NCI-H1930 (cell line): ENCODE data around the gene TRIM72.
"Not testable (repeated sequence)": the region's sequence is repeated elsewhere in the genome, so short reads cannot be mapped to it uniquely, and the experiment has no call there.

Experiments
- DNase-seq, 2 experiments: peaks; one replicate each; lab custom pipeline; 2025; lab: John Stamatoyannopoulos, UW

Gene TRIM72

DNA sequence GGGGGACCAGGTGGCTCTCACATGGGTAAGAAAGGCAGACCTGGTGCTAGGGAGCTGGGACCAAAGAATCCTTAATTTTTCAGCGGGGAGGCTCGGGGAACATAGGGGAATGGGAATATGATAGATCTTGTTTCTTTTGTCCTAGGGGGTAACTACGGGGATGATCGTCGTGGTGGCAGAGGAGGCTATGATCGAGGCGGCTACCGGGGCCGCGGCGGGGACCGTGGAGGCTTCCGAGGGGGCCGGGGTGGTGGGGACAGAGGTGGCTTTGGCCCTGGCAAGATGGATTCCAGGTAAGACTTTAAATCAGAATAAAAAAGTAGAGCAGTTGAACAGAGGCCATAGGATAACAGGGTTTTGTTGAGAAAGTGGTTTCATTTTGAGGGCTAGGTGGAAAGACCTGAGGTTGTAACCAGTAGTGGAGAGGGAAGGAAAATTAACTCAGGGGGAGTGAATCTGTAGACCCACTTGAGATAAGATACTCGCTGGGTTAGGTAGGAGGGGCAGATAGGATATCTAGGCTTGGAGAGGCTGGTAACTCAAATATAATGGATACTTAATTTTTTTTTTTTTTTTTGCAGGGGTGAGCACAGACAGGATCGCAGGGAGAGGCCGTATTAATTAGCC is 23.0 kb upstream of the TRIM72 start:
- DNase-seq: no peak

GRCh38 chr16:31191697-31192428 is 22.1 kb upstream of the TRIM72 start:
- no peak for DNase-seq

GRCh38 chr16:31192856-31193642 is 20.9 kb upstream of the TRIM72 start:
- no peak for DNase-seq

DNA sequence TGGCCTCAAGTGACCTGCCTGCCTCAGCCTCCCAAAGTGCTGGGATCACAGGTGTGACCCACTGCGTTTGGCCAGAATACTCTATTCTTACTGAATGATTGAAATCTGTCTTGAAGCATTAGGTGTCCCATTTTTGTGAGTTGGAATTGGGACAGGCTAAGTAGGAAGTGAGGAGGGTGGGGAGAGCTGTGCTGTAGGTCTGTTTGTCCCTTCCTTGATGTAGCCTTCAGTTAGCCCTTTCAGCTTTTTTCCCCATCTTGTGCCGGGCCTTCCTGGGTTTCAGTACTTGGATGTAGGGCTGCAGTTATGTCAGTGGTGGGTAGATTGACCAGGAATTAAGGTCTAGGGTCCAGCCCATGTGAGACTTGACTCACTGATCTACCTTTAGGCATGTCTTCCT is 20.0 kb upstream of the TRIM72 start:
- DNase-seq: no peak

DNA sequence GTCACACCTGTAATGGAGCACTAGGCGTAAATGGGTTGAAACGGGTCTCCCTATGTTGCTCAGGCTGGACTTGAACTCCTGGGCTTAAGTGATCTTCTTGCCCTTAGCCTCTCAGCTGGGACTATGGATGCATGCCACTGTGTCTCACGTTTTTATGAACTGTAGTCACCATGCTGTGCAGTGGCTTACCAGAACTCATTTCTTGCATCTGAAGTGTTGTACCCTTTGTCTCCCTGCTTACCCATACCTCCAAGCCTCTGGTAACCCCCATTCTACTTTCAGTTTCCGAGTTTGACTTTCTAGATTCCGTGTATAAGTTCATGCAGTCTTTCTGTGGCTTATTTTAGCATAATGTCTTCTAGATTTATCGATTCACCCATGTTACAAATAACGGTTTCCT is 19.0 kb upstream of the TRIM72 start:
- no peak for DNase-seq

- DNase-seq: not testable (repeated sequence)
Observed at GRCh38 chr16:31195861-31196260, 18.1 kb upstream of the TRIM72 start.

DNA sequence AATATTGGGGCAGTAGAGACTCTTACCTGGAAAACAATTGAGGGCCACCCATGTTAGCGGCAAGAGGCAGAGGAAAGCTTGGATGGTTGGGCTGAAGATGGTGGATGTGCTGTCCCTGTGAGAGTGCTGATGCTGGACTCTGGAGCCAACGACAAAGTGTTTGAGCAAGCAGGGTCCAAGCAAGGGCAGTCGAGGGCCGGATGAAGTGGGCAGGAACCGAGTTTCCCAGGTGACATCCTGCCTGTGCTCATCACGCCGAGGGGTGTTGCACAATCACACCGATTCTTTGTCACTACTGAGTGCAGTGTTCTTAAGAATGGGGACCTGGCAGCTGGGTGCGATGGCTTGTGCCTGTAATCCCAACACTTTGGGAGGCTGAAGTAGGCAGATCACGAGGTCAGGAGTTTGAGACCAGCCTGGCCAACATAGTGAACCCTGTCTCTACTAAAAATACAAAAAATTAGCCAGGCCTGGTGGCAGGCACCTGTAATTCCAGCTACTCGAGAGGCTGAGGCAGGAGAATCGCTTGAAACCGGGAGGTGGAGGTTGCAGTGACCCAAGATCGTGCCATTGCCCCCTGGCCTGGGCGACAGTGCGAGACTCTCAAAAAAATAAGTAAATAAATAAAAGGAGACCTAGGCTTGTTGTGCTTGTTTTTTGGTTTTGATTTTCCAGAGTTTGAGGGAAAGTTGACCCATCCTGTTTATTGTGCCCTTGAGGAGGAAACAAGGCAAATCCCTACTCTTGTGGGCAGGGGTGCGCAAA is 17.4 kb upstream of the TRIM72 start:
- no peak for DNase-seq

GRCh38 chr16:31198207-31198882 is 15.6 kb upstream of the TRIM72 start:
- DNase-seq: no peak

GRCh38 chr16:31199430-31200041 is 14.4 kb upstream of the TRIM72 start:
- DNase-seq: no peak

GRCh38 chr16:31200111-31200510 is 13.8 kb upstream of the TRIM72 start:
- not testable (repeated sequence) for DNase-seq

GRCh38 chr16:31200821-31201568 is 12.9 kb upstream of the TRIM72 start:
- no peak for DNase-seq

DNA sequence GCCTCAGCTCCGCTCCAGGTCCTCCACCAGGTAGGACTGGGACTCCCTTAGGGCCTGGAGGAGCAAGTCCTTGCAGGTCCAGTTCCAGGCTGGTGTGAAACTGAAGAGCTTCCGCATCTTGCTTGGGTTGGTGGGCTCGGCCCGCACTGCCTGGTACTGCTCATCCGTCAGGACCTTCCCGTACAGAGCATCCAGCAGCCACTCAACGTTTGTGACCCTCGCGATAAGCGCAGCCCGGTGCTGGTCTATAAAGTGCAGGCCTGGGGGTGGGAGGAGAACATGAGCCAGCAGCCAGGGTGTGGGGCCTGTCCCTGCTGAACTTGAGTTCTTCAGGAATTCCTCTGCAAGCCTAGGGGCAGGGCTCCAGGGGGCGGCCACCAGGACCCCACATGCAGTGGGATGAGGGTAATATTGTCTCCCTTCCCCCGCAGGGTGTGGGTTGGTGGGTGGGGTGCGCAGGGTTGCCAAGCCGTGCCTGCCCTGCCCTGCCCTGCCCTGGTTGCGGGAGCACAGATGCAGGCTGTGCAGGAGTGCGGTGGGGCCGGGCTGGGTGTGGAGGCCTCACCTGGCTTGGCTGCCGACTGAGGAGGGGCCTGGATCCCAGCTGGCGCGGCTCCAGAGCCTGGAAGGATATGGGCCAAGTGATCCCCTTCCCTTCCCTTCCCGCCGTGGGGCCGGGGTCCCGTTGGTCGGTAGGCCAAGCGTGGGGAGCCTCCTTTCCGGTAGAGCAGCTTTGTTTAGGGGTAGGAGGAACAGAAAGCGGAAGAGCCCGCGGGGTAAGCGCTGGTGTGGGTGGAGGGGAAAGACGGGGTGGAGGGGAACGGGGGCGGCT is 12.1 kb upstream of the TRIM72 start:
- no peak for DNase-seq

DNA sequence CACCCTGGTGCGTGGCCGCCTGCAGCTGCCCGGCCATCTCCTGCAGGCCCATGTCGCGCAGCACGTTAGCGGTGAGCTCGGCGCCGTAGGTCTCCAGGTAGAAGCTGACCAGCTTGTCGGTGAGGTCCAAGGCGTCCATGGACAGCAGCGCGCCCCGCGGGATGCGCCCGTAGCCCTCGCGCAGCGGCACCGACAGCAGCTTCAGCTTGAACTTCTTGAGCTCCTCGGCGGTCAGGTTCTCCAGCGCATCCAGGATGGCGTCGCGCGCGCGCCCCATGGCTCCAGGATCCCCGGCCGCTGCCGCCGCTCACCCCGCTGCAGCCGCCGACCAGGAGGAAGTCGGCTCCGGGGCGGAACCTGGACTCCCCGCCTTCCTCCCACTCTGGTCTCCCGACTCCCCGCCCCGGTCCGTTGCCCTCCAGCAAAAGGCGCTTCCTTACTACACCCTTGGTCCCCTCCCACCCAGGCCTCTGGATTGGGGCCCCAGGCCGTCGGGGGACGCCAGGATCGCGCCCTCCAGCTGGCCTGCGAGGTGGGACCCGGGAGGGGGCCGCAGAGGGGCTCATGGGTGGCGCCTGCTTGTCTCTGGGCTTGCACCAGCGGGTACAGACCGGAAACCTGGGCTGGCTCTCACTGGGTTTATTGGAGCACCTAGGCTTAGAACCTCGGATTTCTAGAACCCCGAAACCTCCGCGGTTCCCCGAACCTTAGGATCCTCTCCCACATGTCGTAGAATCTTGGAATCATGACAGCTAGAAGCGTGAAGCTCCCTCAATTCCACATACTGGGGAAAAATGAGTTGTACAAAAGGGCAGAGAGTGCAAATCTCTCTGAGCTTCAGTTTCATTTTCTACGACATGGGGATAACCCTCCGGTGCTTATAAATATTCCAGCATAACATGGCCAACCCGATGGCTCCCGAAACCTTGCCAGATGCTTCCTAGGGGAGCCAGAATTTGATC is 11.2 kb upstream of the TRIM72 start, which contains the start of gene PYCARD:
PYCARD (minus strand) TSS at position 347 of the 962 bp plus-strand sequence; CDS start at position 277, 70 bp downstream.
- DNase-seq: no peak

DNA sequence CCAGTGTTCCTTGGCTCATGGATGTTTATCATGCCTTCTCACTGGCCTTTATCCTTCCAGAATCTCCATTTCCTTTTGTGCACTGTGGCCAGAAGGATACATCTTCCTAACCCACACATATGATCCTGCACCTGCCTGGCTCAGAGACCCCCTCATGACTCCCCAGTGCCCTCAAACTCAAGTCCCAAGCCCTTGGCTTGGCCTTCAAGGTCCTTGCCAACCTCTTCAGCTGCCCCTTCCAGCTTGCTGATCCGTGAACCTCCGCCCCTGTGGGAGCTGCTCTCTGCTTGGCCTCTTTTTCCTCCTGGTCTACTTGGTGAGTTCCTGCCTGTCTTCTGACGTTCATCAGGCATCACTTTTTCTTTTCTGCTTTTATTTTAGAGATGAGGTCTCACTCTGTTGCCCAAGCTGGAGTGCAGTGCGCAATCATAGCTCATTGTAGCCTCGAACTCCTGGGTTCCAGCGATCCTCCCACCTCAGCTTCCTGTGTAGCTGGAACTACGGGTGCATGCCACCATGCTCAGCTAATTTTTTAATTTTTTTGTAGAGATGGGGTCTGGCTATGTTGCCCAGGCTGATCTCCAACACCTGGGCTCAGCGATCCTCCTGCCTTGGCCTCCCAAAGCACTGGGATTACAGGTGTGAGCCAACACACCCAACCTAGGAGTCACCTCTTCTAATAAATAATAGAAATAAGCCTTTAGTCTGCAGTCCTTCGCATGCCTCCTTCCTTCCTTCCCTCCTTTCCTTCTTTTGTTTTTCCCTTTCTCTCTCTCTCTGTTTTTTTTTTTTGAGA is 8.8 kb upstream of the TRIM72 start:
- no peak for DNase-seq

GRCh38 chr16:31206776-31207175 is 7.1 kb upstream of the TRIM72 start:
- no peak for DNase-seq

DNA sequence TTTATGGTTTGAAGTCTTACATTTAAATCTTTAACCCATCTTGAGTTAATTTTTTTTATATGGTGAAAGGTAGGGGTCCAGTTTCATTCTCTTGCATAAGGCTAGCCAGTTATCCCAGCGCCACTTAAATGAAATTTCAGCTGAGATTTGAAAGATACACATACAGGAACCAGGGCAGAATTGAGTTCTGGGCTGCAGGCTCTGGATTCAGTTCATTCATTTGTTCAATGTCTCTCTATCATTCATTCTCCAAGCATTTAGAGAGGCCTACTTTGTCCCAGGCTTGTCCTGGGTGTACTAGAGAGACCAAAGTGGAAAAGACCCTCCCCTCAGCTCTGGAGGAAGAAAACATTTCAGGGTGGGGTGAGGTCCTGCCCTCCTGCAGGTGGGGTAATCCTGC is 577 bp upstream of the TRIM72 start:
- no peak for DNase-seq

- DNase-seq: no peak
Observed at GRCh38 chr16:31214708-31215286, 878 bp downstream of the TRIM72 start.
